Upper lobe of right lung (tissue), 1 donor: ENCODE measurements around the gene SDK2. TPM values are rescaled to one million over a fixed set of nuclear protein-coding genes. Genes with fewer than 3 reads are reported as not detected.
A peak's percentile ranks its signal among the peaks of the same experiment; 100 is the strongest.

Source experiments
- ATAC-seq: fragments of 200-7000 bp; cut with Tn5 transposase; one replicate; pipeline ENCODE4 v1.9.1; 2020; ENCODE audit warnings: mild to moderate bottlenecking, moderate library complexity
- DNase-seq: peaks from one replicate; pipeline ENCODE4 v3.0.0-alpha.2; 2020
- H3K27ac ChIP-seq: fragments of 200-600 bp; one replicate; pipeline ENCODE4 v1.8.0; 2022
- H3K27me3 ChIP-seq: fragments of 200-600 bp; one replicate; pipeline ENCODE4 v1.8.0; 2022; ENCODE audit warnings: mild to moderate bottlenecking
- H3K36me3 ChIP-seq: fragments of 200-600 bp; one replicate; pipeline ENCODE4 v1.8.0; 2022
- H3K4me1 ChIP-seq: fragments of 200-600 bp; one replicate; pipeline ENCODE4 v1.8.0; 2022
- H3K4me3 ChIP-seq: fragments of 200-600 bp; one replicate; pipeline ENCODE4 v1.8.0; 2022; ENCODE audit warnings: mild to moderate bottlenecking
- H3K9me3 ChIP-seq: fragments of 200-600 bp; one replicate; pipeline ENCODE4 v1.8.0; 2022
- intact Hi-C: fragments of 100-400 bp; cut with DNase I; formaldehyde crosslinking; loops from one replicate; pipeline ENCODE4 v1.11.0; 2022
- total RNA-seq: library from RNA; stranded (reverse); fragmentation: NEBNext Ultra II Directional; extraction: Animal tissue kit (Norgen Biotek cat#: 25700); gene quantifications from one replicate; pipeline ENCODE4 v1.2.1, GENCODE V29; 2021
- TF ChIP-seq, protein P1 (sequence below): fragments of 200-600 bp; IDR thresholded peaks from one replicate; pipeline ENCODE4 v1.8.0; 2022; ENCODE audit warnings: antibody characterized with exemption
- donor health status: DM: no; HTN: yes; CAD: no; lungs with severe emphysema.

SDK2 gene
- total RNA-seq, 1 donor from 2014 or later = 2.3 TPM

DNA sequence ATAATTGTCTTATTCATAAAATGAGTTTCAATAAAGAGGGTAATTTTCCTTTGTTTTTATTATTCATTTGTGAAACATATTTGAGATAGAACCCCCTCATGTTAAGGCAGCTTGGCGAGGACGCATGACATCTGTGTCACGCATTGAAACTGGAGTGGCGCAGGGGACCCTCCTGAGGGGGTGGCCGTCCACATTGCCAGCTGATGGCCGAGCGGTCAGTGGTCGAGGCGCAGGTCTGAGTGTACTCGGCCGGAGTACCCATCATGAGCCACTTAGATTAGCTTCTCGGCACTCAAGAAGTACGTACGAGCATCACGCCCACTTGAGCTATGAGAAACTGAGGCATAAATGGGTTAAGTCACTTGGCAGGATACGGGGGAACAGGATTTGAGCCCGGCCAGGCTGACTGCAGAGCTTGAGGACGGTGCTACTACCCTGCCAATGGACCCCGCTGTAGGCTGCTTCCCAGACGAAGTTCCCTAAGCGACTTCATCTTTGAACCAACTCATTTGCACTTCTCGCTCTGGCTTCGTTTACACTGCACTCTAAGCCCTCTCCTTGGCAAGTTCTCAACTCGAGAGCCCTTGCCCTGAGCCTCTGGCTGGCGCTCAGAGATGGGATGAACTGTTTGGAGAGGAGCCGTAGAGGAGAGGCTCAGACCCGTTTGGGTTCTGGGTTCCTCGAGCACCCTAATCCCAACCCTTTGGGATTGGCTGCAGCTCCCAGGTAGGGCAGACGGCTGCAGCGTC, 91.8 kb downstream of the SDK2 start:
- DNase-seq (no peak), ATAC-seq (peak; percentile 59)
- Histone ChIP-seq H3K9me3 (no peaks in the 10 kb centered on the region), H3K4me3 (no peak overlapping the region), H3K4me1 (no peaks in the 10 kb centered on the region), H3K36me3 (no peaks in the 10 kb centered on the region), H3K27me3 (peaks cover 11% of the 10 kb centered on the region), H3K27ac (no peak overlapping the region)
- TF ChIP-seq, protein P1, sequence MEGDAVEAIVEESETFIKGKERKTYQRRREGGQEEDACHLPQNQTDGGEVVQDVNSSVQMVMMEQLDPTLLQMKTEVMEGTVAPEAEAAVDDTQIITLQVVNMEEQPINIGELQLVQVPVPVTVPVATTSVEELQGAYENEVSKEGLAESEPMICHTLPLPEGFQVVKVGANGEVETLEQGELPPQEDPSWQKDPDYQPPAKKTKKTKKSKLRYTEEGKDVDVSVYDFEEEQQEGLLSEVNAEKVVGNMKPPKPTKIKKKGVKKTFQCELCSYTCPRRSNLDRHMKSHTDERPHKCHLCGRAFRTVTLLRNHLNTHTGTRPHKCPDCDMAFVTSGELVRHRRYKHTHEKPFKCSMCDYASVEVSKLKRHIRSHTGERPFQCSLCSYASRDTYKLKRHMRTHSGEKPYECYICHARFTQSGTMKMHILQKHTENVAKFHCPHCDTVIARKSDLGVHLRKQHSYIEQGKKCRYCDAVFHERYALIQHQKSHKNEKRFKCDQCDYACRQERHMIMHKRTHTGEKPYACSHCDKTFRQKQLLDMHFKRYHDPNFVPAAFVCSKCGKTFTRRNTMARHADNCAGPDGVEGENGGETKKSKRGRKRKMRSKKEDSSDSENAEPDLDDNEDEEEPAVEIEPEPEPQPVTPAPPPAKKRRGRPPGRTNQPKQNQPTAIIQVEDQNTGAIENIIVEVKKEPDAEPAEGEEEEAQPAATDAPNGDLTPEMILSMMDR = no peak
- intact Hi-C loops = no loop called here

DNA sequence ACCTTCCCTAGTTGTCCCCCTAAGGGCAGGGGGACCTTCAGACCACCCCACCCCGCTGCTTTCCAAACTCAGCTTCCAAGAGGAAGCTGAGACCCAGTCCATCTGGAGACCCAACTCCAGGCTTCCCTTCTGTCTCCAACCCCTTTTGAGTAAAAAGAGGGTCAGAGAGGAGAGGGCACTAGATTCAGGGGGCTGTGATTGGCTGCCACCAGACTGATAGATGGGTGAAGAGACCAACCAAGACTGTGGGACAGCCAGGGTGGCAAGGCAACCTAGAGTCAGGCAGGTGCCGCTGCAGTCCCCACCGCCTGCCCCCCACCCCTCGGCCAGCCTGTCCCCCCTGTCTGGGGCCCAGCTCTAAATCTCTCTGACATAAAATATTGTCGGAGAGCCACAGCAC, 92.5 kb downstream of the SDK2 start:
- intact Hi-C loops = no loop called here
- Histone ChIP-seq H3K4me3 (no peak overlapping the region), H3K36me3 (no peaks in the 10 kb centered on the region), H3K9me3 (no peaks in the 10 kb centered on the region), H3K4me1 (no peaks in the 10 kb centered on the region), H3K27me3 (peaks cover 11% of the 10 kb centered on the region), H3K27ac (no peak overlapping the region)
- TF ChIP-seq, protein P1 = no peak
- DNase-seq (no peak), ATAC-seq (no peak)

DNA sequence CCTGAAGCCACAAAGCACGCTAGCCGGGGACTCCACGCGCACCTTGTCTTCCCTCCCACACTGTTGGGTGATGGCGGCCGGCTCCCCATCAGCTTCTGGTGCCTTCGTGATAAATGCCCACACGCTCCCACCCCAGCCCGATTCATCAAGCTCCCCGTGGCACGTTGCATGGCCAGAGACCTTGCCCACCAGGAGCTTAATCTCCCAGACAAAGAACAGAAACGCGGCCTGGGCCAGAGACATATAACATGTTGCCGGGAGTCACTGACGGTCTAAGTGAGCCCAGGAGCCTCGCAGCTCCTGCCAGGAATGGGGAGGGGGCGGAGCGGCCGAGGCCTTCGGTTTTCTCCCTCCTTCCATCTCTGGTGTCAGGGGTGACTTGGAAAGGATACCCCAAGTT, 93.1 kb downstream of the SDK2 start:
- TF ChIP-seq, protein P1 = no peak
- no peak for DNase-seq
- intact Hi-C loops = no loop called here

DNA sequence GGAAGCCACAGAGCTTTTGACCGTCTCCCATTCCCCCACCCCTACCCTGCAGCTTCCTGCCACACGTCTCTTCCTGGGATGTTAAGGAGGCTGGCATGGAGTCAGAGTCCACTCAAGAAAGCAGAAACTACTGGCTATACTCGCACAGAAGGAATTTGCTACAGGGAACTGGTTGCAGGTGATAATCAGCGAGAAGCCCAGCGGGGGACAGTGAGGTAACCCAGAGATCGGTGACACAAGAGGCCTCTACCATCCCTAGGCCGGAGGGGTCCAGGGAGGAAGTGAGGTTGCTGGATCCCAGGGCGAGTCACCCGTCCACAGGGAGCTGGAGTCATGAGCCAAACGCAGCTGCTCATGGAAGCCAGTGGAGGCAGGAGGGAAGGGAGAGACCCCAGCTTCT, 93.7 kb downstream of the SDK2 start:
- H3K9me3 ChIP-seq = no peaks in the 10 kb centered on the region
- no peaks in the 10 kb centered on the region for H3K36me3 ChIP-seq
- TF ChIP-seq, protein P1 = no peak
- H3K4me1 ChIP-seq = no peaks in the 10 kb centered on the region
- no peak overlapping the region for H3K27ac ChIP-seq
- intact Hi-C loops = no loop called here
- no peak overlapping the region for H3K4me3 ChIP-seq
- DNase-seq = no peak
- no peak for ATAC-seq
- peaks cover 11% of the 10 kb centered on the region for H3K27me3 ChIP-seq

More for the DNA sequence above, 93.1 kb downstream of the SDK2 start:
- Histone ChIP-seq H3K4me3 (no peak overlapping the region), H3K9me3 (no peaks in the 10 kb centered on the region), H3K27me3 (peaks cover 11% of the 10 kb centered on the region), H3K27ac (no peak overlapping the region), H3K36me3 (no peaks in the 10 kb centered on the region), H3K4me1 (no peaks in the 10 kb centered on the region)
- no peak for ATAC-seq

DNA sequence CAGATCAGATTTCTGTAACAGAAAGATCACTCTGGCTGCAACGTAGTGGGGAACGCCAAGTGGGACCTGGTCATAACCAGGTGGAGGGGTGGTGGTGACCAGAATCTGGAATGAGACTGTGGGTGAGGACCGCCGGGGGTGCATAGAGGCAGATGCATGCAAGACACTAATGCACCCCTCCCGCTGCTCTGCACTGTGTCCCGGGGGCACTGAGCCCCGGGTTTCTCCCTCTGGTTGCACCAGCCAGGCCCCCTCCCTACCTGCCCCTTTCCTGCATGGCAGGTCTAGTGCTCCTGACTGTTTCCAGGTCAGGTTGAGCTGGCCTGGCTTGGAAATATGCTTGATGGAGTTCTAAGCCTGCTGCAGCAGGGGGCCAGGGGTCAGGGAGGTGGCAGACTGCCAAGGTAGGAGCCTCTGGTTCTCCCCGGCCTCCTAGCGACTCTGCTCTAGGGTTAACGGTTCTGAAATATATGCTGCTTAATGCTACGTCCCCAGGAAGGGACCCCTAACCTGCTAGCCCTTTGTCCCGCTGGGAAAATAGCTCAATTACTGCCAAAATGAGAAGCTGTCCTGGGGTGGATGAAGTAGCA, 94.3 kb downstream of the SDK2 start:
- H3K27me3 ChIP-seq = peaks cover 11% of the 10 kb centered on the region
- H3K4me3 ChIP-seq = no peak overlapping the region
- DNase-seq (no peak), ATAC-seq (no peak)
- no peaks in the 10 kb centered on the region for H3K4me1 ChIP-seq
- TF ChIP-seq, protein P1 = no peak
- H3K27ac ChIP-seq = no peak overlapping the region
- no peaks in the 10 kb centered on the region for H3K9me3 ChIP-seq
- no peaks in the 10 kb centered on the region for H3K36me3 ChIP-seq
- intact Hi-C loops = no loop called here
